DND-41 (cell line): Measurements from ENCODE around the gene NXNL2.

Experiments
- EZH2 ChIP-seq: IDR thresholded peaks from 3 replicates; pipeline ENCODE4 v1.6.1; 2012; ENCODE audit warnings: borderline replicate concordance, low read depth, mild to moderate bottlenecking, moderate library complexity, low read length, inconsistent platforms; ENCODE audit not compliant: severe bottlenecking
- TF ChIP-seq, protein P1 (sequence below): IDR thresholded peaks from 2 replicates; pipeline ENCODE4 v1.5.1; 2012; ENCODE audit warnings: borderline replicate concordance, low read length, moderate library complexity, mild to moderate bottlenecking; ENCODE audit not compliant: poor library complexity, severe bottlenecking; ENCODE audit errors: extremely low read depth

DNA sequence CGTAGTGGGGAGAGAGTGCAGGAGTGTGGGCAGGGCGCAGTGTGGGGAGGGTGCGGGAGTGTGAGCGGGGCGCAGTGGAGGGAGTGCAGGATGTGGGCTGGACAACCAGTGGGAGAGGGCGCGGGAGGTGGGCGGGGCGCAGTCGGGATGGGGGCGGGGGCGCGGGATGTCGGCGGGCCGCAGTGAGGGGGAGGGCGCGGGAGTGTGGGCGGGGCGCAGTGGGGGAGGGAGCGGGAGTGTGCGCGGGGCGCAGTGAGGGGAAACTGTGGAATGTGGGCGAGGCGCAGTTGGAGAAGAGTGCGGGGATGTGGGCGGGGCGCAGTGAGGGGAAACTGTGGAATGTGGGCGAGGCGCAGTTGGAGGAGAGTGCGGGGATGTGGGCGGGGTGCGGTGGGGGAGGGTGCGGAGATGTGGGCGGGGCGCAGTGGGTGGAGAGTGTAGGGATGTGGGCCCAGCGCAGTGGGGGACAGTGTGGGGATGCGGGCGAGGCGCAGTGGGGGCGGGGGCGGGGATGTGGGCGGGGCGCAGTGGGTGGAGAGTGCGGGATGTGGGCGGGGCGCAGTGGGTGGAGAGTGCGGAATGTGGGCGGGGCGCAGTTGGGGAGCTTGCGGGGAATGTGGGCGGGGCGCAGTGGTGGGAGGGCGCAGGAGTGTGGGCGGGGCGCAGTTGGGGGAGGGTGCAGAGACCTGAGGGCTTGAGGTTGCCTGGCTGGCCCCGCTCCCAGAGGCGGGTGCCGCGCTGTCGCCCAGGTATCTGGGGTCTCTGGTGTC lies at the start of gene NXNL2:
- TF ChIP-seq, protein P1, sequence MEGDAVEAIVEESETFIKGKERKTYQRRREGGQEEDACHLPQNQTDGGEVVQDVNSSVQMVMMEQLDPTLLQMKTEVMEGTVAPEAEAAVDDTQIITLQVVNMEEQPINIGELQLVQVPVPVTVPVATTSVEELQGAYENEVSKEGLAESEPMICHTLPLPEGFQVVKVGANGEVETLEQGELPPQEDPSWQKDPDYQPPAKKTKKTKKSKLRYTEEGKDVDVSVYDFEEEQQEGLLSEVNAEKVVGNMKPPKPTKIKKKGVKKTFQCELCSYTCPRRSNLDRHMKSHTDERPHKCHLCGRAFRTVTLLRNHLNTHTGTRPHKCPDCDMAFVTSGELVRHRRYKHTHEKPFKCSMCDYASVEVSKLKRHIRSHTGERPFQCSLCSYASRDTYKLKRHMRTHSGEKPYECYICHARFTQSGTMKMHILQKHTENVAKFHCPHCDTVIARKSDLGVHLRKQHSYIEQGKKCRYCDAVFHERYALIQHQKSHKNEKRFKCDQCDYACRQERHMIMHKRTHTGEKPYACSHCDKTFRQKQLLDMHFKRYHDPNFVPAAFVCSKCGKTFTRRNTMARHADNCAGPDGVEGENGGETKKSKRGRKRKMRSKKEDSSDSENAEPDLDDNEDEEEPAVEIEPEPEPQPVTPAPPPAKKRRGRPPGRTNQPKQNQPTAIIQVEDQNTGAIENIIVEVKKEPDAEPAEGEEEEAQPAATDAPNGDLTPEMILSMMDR = no peak
- TF ChIP-seq EZH2 = no peak
